BJ (cell line): ENCODE measurements around the gene ITGAE. TPM values are rescaled to one million over a fixed set of nuclear protein-coding genes. Genes with fewer than 3 reads are reported as not detected.

Source experiments
- CTCF ChIA-PET: fragments of 350-600 bp; formaldehyde crosslinking; extraction: SDS; loops from one replicate; lab custom pipeline; 2021; ENCODE audit warnings: antibody characterized with exemption, inconsistent platforms; lab: Yijun Ruan, JAX
- POLR2A ChIA-PET: fragments of 300-600 bp; sonication (Branson Sonifier 250); formaldehyde crosslinking; extraction: SDS; loops from one replicate; lab custom pipeline; 2021; ENCODE audit warnings: antibody characterized with exemption; lab: Charles Lee
- DNase-seq: peaks from one replicate; pipeline ENCODE4 v3.0.0-alpha.2; 2011; ENCODE audit warnings: low read depth
- H3K27me3 ChIP-seq: 2 replicates; pipeline ENCODE4 v1.6.0; 2011; ENCODE audit warnings: low read length; ENCODE audit not compliant: control insufficient read depth, insufficient read depth
- H3K36me3 ChIP-seq: 2 replicates; pipeline ENCODE4 v1.5.1; 2011; ENCODE audit warnings: low read length; ENCODE audit not compliant: control insufficient read depth, insufficient read depth
- H3K4me3 ChIP-seq: 2 replicates; pipeline ENCODE4 v1.5.1; 2011; ENCODE audit warnings: low read depth, mild to moderate bottlenecking, control low read depth, low read length
- CTCF ChIP-seq: IDR thresholded peaks from 2 replicates; pipeline ENCODE4 v1.5.1; 2011; ENCODE audit warnings: low read depth, mild to moderate bottlenecking, control low read depth, inconsistent platforms, low read length, moderate library complexity; ENCODE audit not compliant: insufficient read depth
- polyA plus RNA-seq: library from polyadenylated mRNA; depleted of rRNA; stranded (reverse); fragments of >200 nt; gene quantifications from 2 replicates; pipeline ENCODE4 v1.2.3, GENCODE V29; 2011

ITGAE gene
- polyA plus RNA-seq, 1 experiment = 69.9 TPM

GRCh38 chr17:3766779-3767178 lies 34.2 kb downstream of the ITGAE start:
- Histone ChIP-seq H3K4me3 (no peak overlapping the region), H3K36me3 (no peaks in the 10 kb centered on the region), H3K27me3 (no peaks in the 10 kb centered on the region; the same call in 1 of the 2 replicates)
- DNase-seq = no peak
- POLR2A ChIA-PET = no interaction called here
- CTCF ChIA-PET = interaction anchor here (0.6 kb wide), 1 partner anchor 28 kb away, joined by 4 read pairs; no protein-coding TSS in a partner anchor
- no peak for TF ChIP-seq CTCF

- H3K4me3 ChIP-seq = no peak overlapping the region
- POLR2A ChIA-PET = no interaction called here
- TF ChIP-seq CTCF = no peak
- CTCF ChIA-PET = interaction anchor here (0.6 kb wide), 1 partner anchor 28 kb away, joined by 4 read pairs; no protein-coding TSS in a partner anchor
- H3K27me3 ChIP-seq = no peaks in the 10 kb centered on the region; the same call in 1 of the 2 replicates
- no peaks in the 10 kb centered on the region for H3K36me3 ChIP-seq
- DNase-seq = no peak
Measured at GRCh38 chr17:3765981-3766380, 35.0 kb downstream of the ITGAE start.

DNA sequence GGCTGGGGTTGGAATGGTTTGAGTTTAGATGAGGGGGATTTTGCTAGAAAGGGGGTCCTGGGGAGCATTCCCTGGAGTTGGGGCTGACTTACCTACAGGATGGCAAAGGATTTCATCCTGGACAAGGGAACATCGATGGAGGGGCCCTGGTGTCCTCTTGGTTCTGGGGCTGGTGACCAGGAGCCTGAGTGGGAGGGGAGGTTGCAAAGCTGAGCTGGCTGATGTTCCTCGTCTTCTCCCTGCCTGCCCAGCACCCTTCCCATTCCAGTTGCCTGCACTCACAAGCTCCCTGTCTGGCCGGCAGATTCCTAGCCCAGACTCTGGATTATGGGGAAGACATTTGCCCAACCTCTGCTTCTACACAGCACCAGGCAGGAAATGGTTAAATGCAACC lies 37.2 kb downstream of the ITGAE start:
- ChIA-PET CTCF (interaction anchor here (1.1 kb wide), 1 partner anchor 26 kb away, joined by 3 read pairs; no protein-coding TSS in a partner anchor), POLR2A (no interaction called here)
- Histone ChIP-seq H3K36me3 (no peaks in the 10 kb centered on the region), H3K27me3 (no peaks in the 10 kb centered on the region; the same call in 1 of the 2 replicates), H3K4me3 (no peak overlapping the region)
- TF ChIP-seq CTCF = no peak
- no peak for DNase-seq

GRCh38 chr17:3762922-3763776 lies 37.8 kb downstream of the ITGAE start:
- no peak for TF ChIP-seq CTCF
- H3K36me3 ChIP-seq = no peaks in the 10 kb centered on the region
- POLR2A ChIA-PET = no interaction called here
- CTCF ChIA-PET = interaction anchor here (0.6 to 1.1 kb wide), 2 partner anchors 25 to 64 kb away, joined by 3 read pairs; no protein-coding TSS in a partner anchor
- no peaks in the 10 kb centered on the region; the same call in 1 of the 2 replicates for H3K27me3 ChIP-seq
- no peak overlapping the region for H3K4me3 ChIP-seq
- no peak for DNase-seq

DNA sequence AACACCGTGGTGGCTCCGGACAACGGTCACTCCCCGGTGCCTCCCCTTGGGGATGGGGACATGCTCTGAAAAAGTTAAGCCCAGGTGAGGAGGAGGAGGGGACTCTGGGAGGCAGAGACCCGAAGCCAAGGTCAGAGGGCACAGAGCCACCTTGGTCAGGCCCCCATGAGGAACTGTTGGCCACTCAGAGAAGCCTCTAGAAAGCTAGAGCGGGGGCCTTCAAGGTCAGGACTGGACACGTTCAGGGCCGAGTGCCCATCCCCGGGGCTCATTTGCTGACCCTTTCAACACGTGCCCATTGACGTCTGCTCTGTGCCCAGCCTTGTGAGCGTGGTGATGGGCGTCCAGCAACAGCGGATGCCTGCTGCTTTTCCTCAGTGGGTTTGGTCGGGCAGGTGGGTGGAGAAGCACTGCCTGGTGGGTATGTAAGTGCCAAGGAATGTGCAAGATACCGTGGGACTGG lies 39.0 kb downstream of the ITGAE start:
- CTCF ChIA-PET = interaction anchor here (2.1 kb wide), 1 partner anchor 24 kb away, joined by 12 read pairs; no protein-coding TSS in a partner anchor
- DNase-seq = no peak
- POLR2A ChIA-PET = no interaction called here

More for the DNA sequence above, 39.0 kb downstream of the ITGAE start:
- Histone ChIP-seq H3K36me3 (no peaks in the 10 kb centered on the region), H3K27me3 (no peaks in the 10 kb centered on the region; the same call in 1 of the 2 replicates), H3K4me3 (no peak overlapping the region)
- TF ChIP-seq CTCF = no peak
